SK-N-SH (cell line): ENCODE data around the gene ZC2HC1C. TPM values are rescaled to one million over a fixed set of nuclear protein-coding genes. Genes with fewer than 3 reads are reported as not detected.

Experiments used
- CTCF ChIA-PET: fragments of 300-600, 350-600 bp; formaldehyde crosslinking; extraction: SDS; loops from one replicate; lab custom pipeline; 2021; lab: Yijun Ruan, JAX
- POLR2A ChIA-PET: fragments of 350-600 bp; sonication (Branson Sonifier 250); formaldehyde crosslinking; extraction: SDS; loops from one replicate; lab custom pipeline; 2020; ENCODE audit warnings: antibody characterized with exemption, inconsistent platforms; lab: Yijun Ruan, JAX
- DNase-seq: peaks from one replicate; pipeline ENCODE4 v3.0.0; 2012
- H2AFZ ChIP-seq: fragments of 200-600 bp; sonication (generic); 2 replicates; pipeline ENCODE4 v1.8.1; 2016; ENCODE audit warnings: antibody characterized with exemption, mild to moderate bottlenecking, low read depth
- H3F3A ChIP-seq: fragments of 200-600 bp; sonication (generic); replicated peaks from 2 replicates; pipeline ENCODE3; 2016; ENCODE audit warnings: antibody characterized with exemption, mild to moderate bottlenecking; ENCODE audit not compliant: insufficient read depth
- H3K27ac ChIP-seq, 2 experiments: fragments of 200-500 bp in 1 of 2; fragments of 200-600 bp in 1 of 2; sonication (Bioruptor generic) in 1 of 2; sonication (generic), shearing (Covaris generic) in 1 of 2; 2 replicates each; pipeline versions ENCODE4 v1.5.1 to v1.6.1; 2014 to 2016; ENCODE audit warnings: low read depth in 2 of 2, inconsistent platforms in 1 of 2, low read length in 1 of 2, mild to moderate bottlenecking in 1 of 2, mixed read lengths in 1 of 2
- H3K27me3 ChIP-seq: fragments of 200-600 bp; sonication (generic), shearing (Covaris generic); 2 replicates; pipeline ENCODE4 v1.6.1; 2016; ENCODE audit warnings: mixed run types; ENCODE audit not compliant: insufficient read depth
- H3K36me3 ChIP-seq, 2 experiments: fragments of 200-500 bp in 1 of 2; fragments of 200-600 bp in 1 of 2; sonication (Bioruptor generic) in 1 of 2; sonication (generic) in 1 of 2; replicated peaks in 1 of 2; 2 replicates each; pipeline versions ENCODE3 to v1.5.1; 2014 to 2016; ENCODE audit warnings: low read length in 1 of 2, mild to moderate bottlenecking in 1 of 2; ENCODE audit not compliant: insufficient read depth in 2 of 2, control insufficient read depth in 1 of 2
- H3K4me1 ChIP-seq, 2 experiments: fragments of 200-500 bp in 1 of 2; fragments of 200-600 bp in 1 of 2; sonication (Bioruptor generic) in 1 of 2; sonication (generic), shearing (Covaris generic) in 1 of 2; 2 replicates each; pipeline versions ENCODE4 v1.5.1 to v1.6.1; 2014 to 2016; ENCODE audit warnings: low read depth in 1 of 2, low read length in 1 of 2, mixed run types in 1 of 2; ENCODE audit not compliant: insufficient read depth in 2 of 2, control insufficient read depth in 1 of 2
- H3K4me2 ChIP-seq: fragments of 200-600 bp; sonication (generic), shearing (Covaris generic); 2 replicates; pipeline ENCODE4 v1.6.1; 2017; ENCODE audit warnings: mixed run types
- H3K4me3 ChIP-seq, 2 experiments: fragments of 200-500 bp in 1 of 2; fragments of 200-600 bp in 1 of 2; sonication (Bioruptor generic) in 1 of 2; sonication (generic), shearing (Covaris generic) in 1 of 2; 2 replicates each; pipeline versions ENCODE4 v1.5.1 to v1.8.1; 2014 to 2016; ENCODE audit warnings: low read depth in 2 of 2, inconsistent platforms in 1 of 2, low read length in 1 of 2, mild to moderate bottlenecking in 1 of 2, mixed read lengths in 1 of 2, moderate library complexity in 1 of 2
- H3K79me2 ChIP-seq: fragments of 200-600 bp; sonication (generic); 2 replicates; pipeline ENCODE4 v1.8.1; 2017; ENCODE audit warnings: mild to moderate bottlenecking; ENCODE audit not compliant: insufficient read depth
- H3K9ac ChIP-seq: fragments of 200-600 bp; sonication (generic); 2 replicates; pipeline ENCODE4 v1.6.1; 2017; ENCODE audit warnings: mixed run types
- H3K9me2 ChIP-seq: fragments of 200-600 bp; sonication (generic); 2 replicates; pipeline ENCODE4 v1.6.1; 2017; ENCODE audit warnings: mixed run types
- H3K9me3 ChIP-seq: fragments of 200-600 bp; sonication (generic); 2 replicates; pipeline ENCODE4 v1.6.1; 2017; ENCODE audit warnings: mixed run types, mild to moderate bottlenecking, moderate library complexity
- H4K20me1 ChIP-seq: fragments of 200-600 bp; sonication (generic); 2 replicates; pipeline ENCODE4 v1.6.1; 2017; ENCODE audit warnings: mild to moderate bottlenecking, mixed run types; ENCODE audit not compliant: insufficient read depth
- CHD2 ChIP-seq: fragments of 150-350 bp; IDR thresholded peaks from 2 replicates; pipeline ENCODE4 v1.6.1; 2018; ENCODE audit warnings: low read length; ENCODE audit not compliant: partially characterized antibody
- CTCF ChIP-seq: fragments of 200-600 bp; sonication (generic); IDR thresholded peaks from 2 replicates; pipeline ENCODE4 v1.6.1; 2017; ENCODE audit warnings: antibody characterized with exemption, mild to moderate bottlenecking, moderate library complexity
- GATA2 ChIP-seq: sonication (generic); formaldehyde crosslinking; IDR thresholded peaks from 2 replicates; pipeline ENCODE4 v1.5.0; 2020; ENCODE audit warnings: mild to moderate bottlenecking, missing genetic modification reagents
- IRF3 ChIP-seq: fragments of 150-350 bp; IDR thresholded peaks from 2 replicates; pipeline ENCODE4 v1.6.1; 2016; ENCODE audit warnings: mild to moderate bottlenecking, low read depth, low read length
- JUND ChIP-seq: IDR thresholded peaks from 2 replicates; pipeline ENCODE4 v1.4.0; 2012
- MEF2A ChIP-seq: IDR thresholded peaks from 2 replicates; pipeline ENCODE4 v1.4.0; 2012; ENCODE audit warnings: low read depth, borderline replicate concordance
- MXI1 ChIP-seq: IDR thresholded peaks from 2 replicates; pipeline ENCODE4 v1.6.1; 2012; ENCODE audit warnings: mild to moderate bottlenecking, low read depth, low read length, improper control_type of control experiment
- PBX3 ChIP-seq: IDR thresholded peaks from 2 replicates; pipeline ENCODE4; 2012
- RAD21 ChIP-seq: IDR thresholded peaks from 2 replicates; pipeline ENCODE4 v1.6.1; 2012; ENCODE audit warnings: mild to moderate bottlenecking, low read length
- RXRA ChIP-seq: IDR thresholded peaks from 2 replicates; pipeline ENCODE4 v1.4.0; 2012; ENCODE audit warnings: low read depth, mild to moderate bottlenecking, borderline replicate concordance
- SIN3A ChIP-seq: IDR thresholded peaks from 2 replicates; pipeline ENCODE4 v1.6.1; 2012; ENCODE audit warnings: low read depth, mild to moderate bottlenecking, low read length, moderate library complexity, borderline replicate concordance
- TAF1 ChIP-seq: IDR thresholded peaks from 2 replicates; pipeline ENCODE4 v1.6.1; 2012; ENCODE audit warnings: low read depth, mild to moderate bottlenecking, low read length, moderate library complexity, borderline replicate concordance
- TCF12 ChIP-seq: IDR thresholded peaks from 2 replicates; pipeline ENCODE4 v1.4.0; 2012
- WGBS: methylation state at CpG from one replicate; pipeline ENCODE4 v1.1.6; 2017; ENCODE audit warnings: low lambda C conversion rate; 5-methylcytosine and 5-hydroxymethylcytosine counted together
- polyA plus RNA-seq, 3 experiments: library from polyadenylated mRNA; depleted of rRNA; stranded (reverse); fragments of >200 nt; gene quantifications; 2 replicates each; pipeline ENCODE4 v1.2.3, GENCODE V29; 2012

Gene ZC2HC1C
- polyA plus RNA-seq, 1 of the 3 experiments (the other 2 are of a cell fraction) = 1.2 TPM

- H3K9ac ChIP-seq = peak overlapping the region; percentile 84; the same call in 1 of the 2 replicates
- no peaks in the 10 kb centered on the region for H3K9me3 ChIP-seq
- H3K4me3 ChIP-seq = peak overlapping the region; percentile 59 to 69; a peak in 3 of 4 replicates
- 70% methylated on average over 3 of the region's 12 CpGs for WGBS
- peaks cover 0 to 11% of the 10 kb centered on the region in 2 experiments; a peak in 1 of 4 replicates for H3K4me1 ChIP-seq
- H3K36me3 ChIP-seq = no peaks in the 10 kb centered on the region
- peak overlapping the region; percentile 84 for H3K4me2 ChIP-seq
- H3F3A ChIP-seq = peaks cover 11% of the 10 kb centered on the region
- no peaks in the 10 kb centered on the region for H3K27me3 ChIP-seq
- H2AFZ ChIP-seq = peak overlapping the region; percentile 85
- no peaks in the 10 kb centered on the region for H4K20me1 ChIP-seq
- ChIA-PET POLR2A (interaction anchor here (0.6 to 1.9 kb wide), 8 partner anchors 8 to 667 kb away, joined by 3 to 6 read pairs (median 4); partner anchors contain the start of genes MLH3, PGF and RPS6KL1), CTCF (interaction anchor here (0.7 to 3.8 kb wide), 6 partner anchors 10 to 123 kb away, joined by 3 to 18 read pairs (median 6); no protein-coding TSS in a partner anchor)
- H3K9me2 ChIP-seq = no peaks in the 10 kb centered on the region
- TF ChIP-seq PBX3 (no peak), SIN3A (no peak), RAD21 (no peak), RXRA (no peak), TAF1 (no peak)
- H3K27ac ChIP-seq = peak overlapping the region; percentile 84 to 98
- peaks cover 17% of the 10 kb centered on the region for H3K79me2 ChIP-seq
- DNase-seq = no peak
Observed at GRCh38 chr14:75069811-75070145, 337 bp downstream of the ZC2HC1C start.

- DNase-seq = no peak
- H3K9ac ChIP-seq = no peak overlapping the region
- H3K9me2 ChIP-seq = no peaks in the 10 kb centered on the region
- peak overlapping the region in 1 of 2 experiments; percentile 98; a peak in 2 of 4 replicates for H3K27ac ChIP-seq
- TF ChIP-seq GATA2 (no peak), IRF3 (no peak), MXI1 (no peak), TCF12 (no peak), MEF2A (no peak), CTCF (no peak), RAD21 (no peak), CHD2 (no peak), JUND (no peak), PBX3 (no peak)
- peaks cover 11% of the 10 kb centered on the region for H3F3A ChIP-seq
- no peak overlapping the region for H2AFZ ChIP-seq
- no peaks in the 10 kb centered on the region for H4K20me1 ChIP-seq
- peaks cover 17% of the 10 kb centered on the region for H3K79me2 ChIP-seq
- no peak overlapping the region for H3K4me2 ChIP-seq
- WGBS = 90% methylated on average over 8 of the region's 9 CpGs
- no peaks in the 10 kb centered on the region for H3K9me3 ChIP-seq
- ChIA-PET POLR2A (interaction anchor here (0.5 to 1.0 kb wide), 2 partner anchors 67 to 109 kb away, joined by 3 to 4 read pairs; partner anchors contain the start of gene EIF2B2), CTCF (interaction anchor here (1.1 to 3.8 kb wide), 5 partner anchors 9 to 124 kb away, joined by 3 to 18 read pairs (median 8); no protein-coding TSS in a partner anchor)
- H3K36me3 ChIP-seq = no peaks in the 10 kb centered on the region
- H3K4me1 ChIP-seq = peaks cover 0 to 11% of the 10 kb centered on the region in 2 experiments; a peak in 1 of 4 replicates
- no peaks in the 10 kb centered on the region for H3K27me3 ChIP-seq
- no peak overlapping the region for H3K4me3 ChIP-seq
Observed at GRCh38 chr14:75070383-75070782, 942 bp downstream of the ZC2HC1C start.
